Measurements from ENCODE around the gene PRKCZ. TPM values are rescaled to one million over a fixed set of nuclear protein-coding genes. Genes with fewer than 3 reads are reported as not detected.

Gene PRKCZ
- total and polyA plus RNA-seq, 12 donors, result 8.4 to 18.4 (median 14.5) TPM

GRCh38 chr1:2229911-2230731 lies 179.9 kb downstream of the PRKCZ start:
- peaks cover 32 to 71% (median 69%) of the 10 kb centered on the region in 9 donors for H3K4me1 ChIP-seq
- peak in 1 of 2 donors; percentile 62 for DNase-seq
- 12% methylated on average over 31 to 32 of the region's 32 CpGs for WGBS, 2 donors

DNA sequence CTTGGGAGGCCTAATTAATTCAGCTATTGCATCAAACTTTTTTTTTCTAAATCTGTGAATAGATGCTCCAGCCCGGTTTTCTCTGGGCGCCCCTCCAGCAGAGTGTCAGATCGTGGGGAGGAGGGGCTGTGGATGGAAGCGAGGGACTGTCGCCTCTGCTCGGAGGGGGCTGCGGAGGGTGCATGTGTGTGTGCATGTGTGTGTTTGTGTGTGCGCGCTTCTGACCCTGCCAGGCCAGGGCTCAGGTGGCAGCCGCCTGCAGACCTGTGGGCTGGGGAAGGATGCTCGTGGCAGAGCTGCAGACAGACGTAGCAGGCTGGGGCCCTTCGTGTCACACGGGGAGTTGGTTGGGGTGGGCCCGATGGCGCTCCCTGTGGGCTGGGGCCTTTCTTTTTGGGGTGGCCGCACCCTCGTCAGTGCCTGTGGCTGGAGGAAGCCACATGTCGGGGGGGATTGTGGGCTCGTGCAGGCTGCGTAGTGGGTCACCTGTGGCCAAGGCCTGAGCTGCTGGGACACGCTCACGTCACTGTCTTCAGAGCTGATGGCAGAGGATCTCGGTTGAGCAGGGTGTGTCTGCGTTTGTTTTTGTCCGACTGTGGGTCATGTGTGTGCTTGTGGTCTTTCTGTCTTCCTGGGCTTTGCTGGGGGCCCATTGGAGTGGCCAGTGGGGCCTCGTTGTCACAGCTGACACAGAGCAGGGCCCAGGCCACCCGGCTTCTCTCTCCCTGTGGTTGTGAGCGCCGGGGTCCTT lies 180.7 kb downstream of the PRKCZ start:
- DNase-seq (no peak), ATAC-seq (peak in 1 of 8 donors; percentile 3)
- Histone ChIP-seq H3K9me3 (no peaks in the 10 kb centered on the region), H3K36me3 (no peaks in the 10 kb centered on the region), H3K27ac (peak overlapping the region; percentile 36 to 90 (median 86)), H3K27me3 (no peaks in the 10 kb centered on the region), H3K4me1 (peaks cover 38 to 79% (median 77%) of the 10 kb centered on the region in 9 donors), H3K4me3 (peak overlapping the region; percentile 50 to 89 (median 78))
- TF ChIP-seq, protein P1, sequence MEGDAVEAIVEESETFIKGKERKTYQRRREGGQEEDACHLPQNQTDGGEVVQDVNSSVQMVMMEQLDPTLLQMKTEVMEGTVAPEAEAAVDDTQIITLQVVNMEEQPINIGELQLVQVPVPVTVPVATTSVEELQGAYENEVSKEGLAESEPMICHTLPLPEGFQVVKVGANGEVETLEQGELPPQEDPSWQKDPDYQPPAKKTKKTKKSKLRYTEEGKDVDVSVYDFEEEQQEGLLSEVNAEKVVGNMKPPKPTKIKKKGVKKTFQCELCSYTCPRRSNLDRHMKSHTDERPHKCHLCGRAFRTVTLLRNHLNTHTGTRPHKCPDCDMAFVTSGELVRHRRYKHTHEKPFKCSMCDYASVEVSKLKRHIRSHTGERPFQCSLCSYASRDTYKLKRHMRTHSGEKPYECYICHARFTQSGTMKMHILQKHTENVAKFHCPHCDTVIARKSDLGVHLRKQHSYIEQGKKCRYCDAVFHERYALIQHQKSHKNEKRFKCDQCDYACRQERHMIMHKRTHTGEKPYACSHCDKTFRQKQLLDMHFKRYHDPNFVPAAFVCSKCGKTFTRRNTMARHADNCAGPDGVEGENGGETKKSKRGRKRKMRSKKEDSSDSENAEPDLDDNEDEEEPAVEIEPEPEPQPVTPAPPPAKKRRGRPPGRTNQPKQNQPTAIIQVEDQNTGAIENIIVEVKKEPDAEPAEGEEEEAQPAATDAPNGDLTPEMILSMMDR (IDR thresholded peaks at IDR 0.05), result no peak
- intact Hi-C loops (cut with DNase I), result loop anchor here in 9 of 10 donors (2.0 to 10.0 kb wide), 11 partner anchors 34 to 86 kb away; no protein-coding TSS in a partner anchor
- 9% methylated on average over 27 to 30 of the region's 30 CpGs for WGBS, 2 donors

More at GRCh38 chr1:2229911-2230731, 179.9 kb downstream of the PRKCZ start:
- ATAC-seq, result peak in 4 of 8 donors; percentile 0 to 15 (median 8)
- Histone ChIP-seq H3K36me3 (no peaks in the 10 kb centered on the region), H3K9me3 (no peaks in the 10 kb centered on the region), H3K4me3 (peak overlapping the region; percentile 50 to 89 (median 78)), H3K27me3 (no peaks in the 10 kb centered on the region), H3K27ac (peak overlapping the region; percentile 75 to 90 (median 86))
- intact Hi-C loops (cut with DNase I), result loop anchor here in 9 of 10 donors (2.0 to 10.0 kb wide), 12 partner anchors 33 to 87 kb away; no protein-coding TSS in a partner anchor
- TF ChIP-seq, protein P1 (IDR thresholded peaks at IDR 0.05), result no peak

GRCh38 chr1:2231532-2232254 lies 181.5 kb downstream of the PRKCZ start:
- no peaks in the 10 kb centered on the region for H3K36me3 ChIP-seq
- peaks cover 36 to 80% (median 78%) of the 10 kb centered on the region in 9 donors for H3K4me1 ChIP-seq
- no peaks in the 10 kb centered on the region for H3K9me3 ChIP-seq
- TF ChIP-seq, protein P1 (IDR thresholded peaks at IDR 0.05), result no peak
- peak overlapping the region in 9 of 10 donors; percentile 50 to 89 (median 83) for H3K4me3 ChIP-seq
- peak; percentile 78 to 81 for DNase-seq
- peak overlapping the region; percentile 36 to 90 (median 86) for H3K27ac ChIP-seq
- peak in 7 of 8 donors; percentile 9 to 48 (median 34) for ATAC-seq
- H3K27me3 ChIP-seq, result no peaks in the 10 kb centered on the region
- intact Hi-C loops (cut with DNase I), result loop anchor here in 9 of 10 donors (2.0 to 10.0 kb wide), 11 partner anchors 34 to 86 kb away; no protein-coding TSS in a partner anchor
- WGBS, 2 donors, result 24 to 25% methylated on average over 26 of the region's 26 CpGs
